GM12878 (cell line): Measurements from ENCODE around the gene DNAH2. TPM values are rescaled to one million over a fixed set of nuclear protein-coding genes. Genes with fewer than 3 reads are reported as not detected.

Experiments used
- ATAC-seq: fragments of 200-7000 bp; cut with Tn5 transposase; 3 replicates; pipeline ENCODE4 v1.9.1; 2020; ENCODE audit warnings: mild to moderate bottlenecking, moderate library complexity
- BruUV-seq: library from RNA; stranded (reverse); fragments of 400-500 nt; replicated peaks from 2 replicates; lab custom pipeline; 2021; lab: Mats Ljungman, UMichigan
- CTCF ChIA-PET: fragments of 300-600 bp; sonication (Branson Sonifier 250); formaldehyde crosslinking; extraction: SDS; loops from one replicate; lab custom pipeline; 2021; ENCODE audit warnings: inconsistent platforms; lab: Yijun Ruan, JAX
- POLR2A ChIA-PET: fragments of 350-600 bp; formaldehyde crosslinking; extraction: SDS; loops from one replicate; lab custom pipeline; 2021; ENCODE audit warnings: inconsistent platforms; lab: Charles Lee
- RAD21 ChIA-PET: fragments of 300-600 bp; sonication (Branson Sonifier 250); formaldehyde crosslinking; loops from one replicate; lab custom pipeline; 2023; ENCODE audit warnings: antibody characterized with exemption; ENCODE audit not compliant: unreplicated experiment; lab: Charles Lee
- SMC1A ChIA-PET: fragments of 300-600 bp; sonication (Branson Sonifier 250); formaldehyde crosslinking; loops from one replicate; lab custom pipeline; 2023; ENCODE audit not compliant: unreplicated experiment, uncharacterized antibody; lab: Charles Lee
- DNase-seq: peaks from one replicate; pipeline ENCODE4 v3.0.0-alpha.2; 2011; ENCODE audit warnings: low read depth, low spot score
- FAIRE-seq: peaks from 3 replicates; lab custom pipeline; 2011; peaks lifted over from hg19 to GRCh38; lab: Jason Lieb, UNC
- H2AFZ ChIP-seq: 2 replicates; pipeline ENCODE4 v1.6.0; 2011; ENCODE audit warnings: low read depth, low read length, control low read depth; ENCODE audit not compliant: control insufficient read depth
- H3K27ac ChIP-seq: 2 replicates; pipeline ENCODE4 v1.5.1; 2011; ENCODE audit warnings: control low read depth; ENCODE audit not compliant: control insufficient read depth, insufficient read depth
- H3K27me3 ChIP-seq, 2 experiments: replicated peaks in 1 of 2; 2 replicates each; pipeline versions ENCODE4 v1.6.0 to v1.6.1; 2011; ENCODE audit warnings: low read length in 1 of 2; ENCODE audit not compliant: control insufficient read depth in 2 of 2, insufficient read depth in 2 of 2
- H3K36me3 ChIP-seq, 2 experiments: 2 replicates each; pipeline ENCODE4 v1.5.1; 2011; ENCODE audit warnings: low read length in 1 of 2; ENCODE audit not compliant: control insufficient read depth in 2 of 2, insufficient read depth in 2 of 2
- H3K4me1 ChIP-seq: 2 replicates; pipeline ENCODE4 v1.6.1; 2011; ENCODE audit warnings: mild to moderate bottlenecking, low read length, moderate library complexity, mixed read lengths; ENCODE audit not compliant: control insufficient read depth, insufficient read depth
- H3K4me2 ChIP-seq: 2 replicates; pipeline ENCODE4 v1.6.0; 2011; ENCODE audit warnings: control low read depth; ENCODE audit not compliant: control insufficient read depth, insufficient read depth
- H3K4me3 ChIP-seq: fragments of 200-600 bp; sonication (generic); 2 replicates; pipeline ENCODE4 v1.5.1; 2016
- H3K79me2 ChIP-seq: 2 replicates; pipeline ENCODE4 v1.6.0; 2011; ENCODE audit warnings: low read length; ENCODE audit not compliant: control insufficient read depth, insufficient read depth
- H3K9ac ChIP-seq: 2 replicates; pipeline ENCODE4 v1.8.0; 2011; ENCODE audit warnings: low read length, control low read depth, mixed read lengths; ENCODE audit not compliant: control insufficient read depth, insufficient read depth
- H3K9me3 ChIP-seq: replicated peaks from 3 replicates; pipeline ENCODE4 v1.5.1; 2011; ENCODE audit warnings: mild to moderate bottlenecking, low read length; ENCODE audit not compliant: control insufficient read depth, insufficient read depth
- H4K20me1 ChIP-seq: 2 replicates; pipeline ENCODE4 v1.6.0; 2011; ENCODE audit not compliant: control insufficient read depth, insufficient read depth
- LARP7 ChIP-seq: fragments of 450-650 bp; IDR thresholded peaks from 2 replicates; pipeline ENCODE4 v1.6.1; 2017; ENCODE audit warnings: mild to moderate bottlenecking
- TAF1 ChIP-seq: IDR thresholded peaks from 2 replicates; pipeline ENCODE4 v1.6.1; 2011; ENCODE audit warnings: mild to moderate bottlenecking, low read depth, low read length, borderline replicate concordance
- ZNF622 ChIP-seq: fragments of 450-650 bp; IDR thresholded peaks from 2 replicates; pipeline ENCODE4 v1.6.1; 2017; ENCODE audit warnings: mild to moderate bottlenecking, inconsistent platforms
- WGBS: methylation state at CpG from one replicate; pipeline ENCODE4 v1.1.6; 2016; ENCODE audit warnings: low lambda C conversion rate; ENCODE audit not compliant: insufficient replicate concordance, insufficient coverage; ENCODE audit errors: missing lambda C conversion rate; 5-methylcytosine and 5-hydroxymethylcytosine counted together
- in situ Hi-C: fragments of 300-500 bp; cut with MboI; formaldehyde crosslinking; loops from 9 replicates; pipeline ENCODE4 v1.14.3; 2018; ENCODE audit warnings: mixed read lengths
- intact Hi-C: fragments of 100-400 bp; cut with micrococcal nuclease; formaldehyde crosslinking; loops from one replicate; pipeline ENCODE4 v1.14.2; 2022; ENCODE audit not compliant: unreplicated experiment
- polyA plus RNA-seq, 11 experiments: library from polyadenylated mRNA; depleted of rRNA in 4 of 11; unstranded in 6 of 11; stranded (reverse) in 5 of 11; fragments of >200 nt; fragmentation: Nextera tagmentation in 4 of 11; fragmentation: Illumina TruSeq in 1 of 11; extraction: Ambion mirVana in 4 of 11; extraction: Trizol in 1 of 11; gene quantifications; 1 replicate in 1 of 11; 2 replicates in 10 of 11; pipeline versions ENCODE4 v1.2.1 to v1.2.3, GENCODE V29; 2011 to 2016; ENCODE audit warnings: inconsistent platforms in 2 of 11, missing spikeins in 2 of 11, low read depth in 1 of 11
- total RNA-seq, 4 experiments: library from RNA; depleted of rRNA in 3 of 4; stranded (reverse); fragments of >200 nt in 3 of 4; fragmentation: Illumina TruSeq in 1 of 4; extraction: Trizol in 1 of 4; gene quantifications; 2 replicates each; pipeline versions ENCODE4 v1.2.1 to v1.2.3, GENCODE V29; 2013 to 2021
- TF ChIP-seq, protein P1 (sequence below): fragments of 450-650 bp; IDR thresholded peaks from 2 replicates; pipeline ENCODE4 v1.6.1; 2017; ENCODE audit warnings: mild to moderate bottlenecking, moderate library complexity

DNAH2 gene
- total and polyA plus RNA-seq, 10 of the 15 experiments (the other 5 are each of a cell fraction or from before 2014, with no cell fraction given) = not detected

DNA sequence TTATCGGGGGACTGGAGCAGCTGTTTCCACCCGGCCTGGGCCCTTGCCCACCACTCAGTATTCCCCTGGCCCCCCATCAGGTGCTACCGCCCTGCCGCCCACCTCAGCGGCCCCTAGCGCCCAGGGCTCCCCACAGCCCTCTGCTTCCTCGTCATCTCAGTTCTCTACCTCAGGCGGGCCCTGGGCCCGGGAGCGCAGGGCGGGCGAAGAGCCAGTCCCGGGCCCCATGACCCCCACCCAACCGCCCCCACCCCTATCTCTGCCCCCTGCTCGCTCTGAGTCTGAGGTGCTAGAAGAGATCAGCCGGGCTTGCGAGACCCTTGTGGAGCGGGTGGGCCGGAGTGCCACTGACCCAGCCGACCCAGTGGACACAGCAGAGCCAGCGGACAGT, 131.2 kb downstream of the DNAH2 start:
- intact Hi-C loops = no loop called here
- H3K4me2 ChIP-seq = no peak overlapping the region
- FAIRE-seq (no peak), DNase-seq (no peak), ATAC-seq (no peak)
- H3K27me3 ChIP-seq = no peaks in the 10 kb centered on the region
- H3K9ac ChIP-seq = no peak overlapping the region
- ChIA-PET SMC1A (no interaction called here), POLR2A (interaction anchor here (0.5 to 0.6 kb wide), 2 partner anchors 82 to 188 kb away, joined by 4 to 7 read pairs; no protein-coding TSS in a partner anchor), RAD21 (no interaction called here), CTCF (interaction anchor here (5.7 kb wide), 1 partner anchor 15 kb away, joined by 57 read pairs; the partner anchor contains the start of gene KDM6B)
- in situ Hi-C loops = no loop called here
- H3K4me1 ChIP-seq = peaks cover 21% of the 10 kb centered on the region
- H4K20me1 ChIP-seq = no peaks in the 10 kb centered on the region; the same call in 1 of the 2 replicates
- WGBS = 91% methylated on average over 14 of the region's 21 CpGs
- no TSS peak for BruUV-seq
- H2AFZ ChIP-seq = no peak overlapping the region
- no peaks in the 10 kb centered on the region for H3K9me3 ChIP-seq
- H3K4me3 ChIP-seq = no peak overlapping the region
- H3K79me2 ChIP-seq = peaks cover 18% of the 10 kb centered on the region
- TF ChIP-seq, protein P1, sequence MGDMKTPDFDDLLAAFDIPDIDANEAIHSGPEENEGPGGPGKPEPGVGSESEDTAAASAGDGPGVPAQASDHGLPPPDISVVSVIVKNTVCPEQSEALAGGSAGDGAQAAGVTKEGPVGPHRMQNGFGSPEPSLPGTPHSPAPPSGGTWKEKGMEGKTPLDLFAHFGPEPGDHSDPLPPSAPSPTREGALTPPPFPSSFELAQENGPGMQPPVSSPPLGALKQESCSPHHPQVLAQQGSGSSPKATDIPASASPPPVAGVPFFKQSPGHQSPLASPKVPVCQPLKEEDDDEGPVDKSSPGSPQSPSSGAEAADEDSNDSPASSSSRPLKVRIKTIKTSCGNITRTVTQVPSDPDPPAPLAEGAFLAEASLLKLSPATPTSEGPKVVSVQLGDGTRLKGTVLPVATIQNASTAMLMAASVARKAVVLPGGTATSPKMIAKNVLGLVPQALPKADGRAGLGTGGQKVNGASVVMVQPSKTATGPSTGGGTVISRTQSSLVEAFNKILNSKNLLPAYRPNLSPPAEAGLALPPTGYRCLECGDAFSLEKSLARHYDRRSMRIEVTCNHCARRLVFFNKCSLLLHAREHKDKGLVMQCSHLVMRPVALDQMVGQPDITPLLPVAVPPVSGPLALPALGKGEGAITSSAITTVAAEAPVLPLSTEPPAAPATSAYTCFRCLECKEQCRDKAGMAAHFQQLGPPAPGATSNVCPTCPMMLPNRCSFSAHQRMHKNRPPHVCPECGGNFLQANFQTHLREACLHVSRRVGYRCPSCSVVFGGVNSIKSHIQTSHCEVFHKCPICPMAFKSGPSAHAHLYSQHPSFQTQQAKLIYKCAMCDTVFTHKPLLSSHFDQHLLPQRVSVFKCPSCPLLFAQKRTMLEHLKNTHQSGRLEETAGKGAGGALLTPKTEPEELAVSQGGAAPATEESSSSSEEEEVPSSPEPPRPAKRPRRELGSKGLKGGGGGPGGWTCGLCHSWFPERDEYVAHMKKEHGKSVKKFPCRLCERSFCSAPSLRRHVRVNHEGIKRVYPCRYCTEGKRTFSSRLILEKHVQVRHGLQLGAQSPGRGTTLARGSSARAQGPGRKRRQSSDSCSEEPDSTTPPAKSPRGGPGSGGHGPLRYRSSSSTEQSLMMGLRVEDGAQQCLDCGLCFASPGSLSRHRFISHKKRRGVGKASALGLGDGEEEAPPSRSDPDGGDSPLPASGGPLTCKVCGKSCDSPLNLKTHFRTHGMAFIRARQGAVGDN = no peak
- no peak for TF ChIP-seq LARP7
- no peak for TF ChIP-seq ZNF622
- no peak for TF ChIP-seq TAF1
- H3K27ac ChIP-seq = no peak overlapping the region
- peaks cover 12 to 29% of the 10 kb centered on the region in 2 experiments; a peak in 3 of 4 replicates for H3K36me3 ChIP-seq
